CD4-positive, alpha-beta T cell (primary cell): ENCODE results near the gene LCN1. TPM values are rescaled to one million over a fixed set of nuclear protein-coding genes. Genes with fewer than 3 reads are reported as not detected.

Source experiments
- ATAC-seq: fragments of 200-7000 bp; cut with Tn5 transposase; one replicate; pipeline ENCODE4 v1.10.0; 2022; ENCODE audit warnings: mild to moderate bottlenecking; ENCODE audit not compliant: poor library complexity
- CTCF ChIA-PET: fragments of 350-600 bp; sonication (Branson Sonifier 250); formaldehyde crosslinking; loops from one replicate; lab custom pipeline; 2021; ENCODE audit warnings: antibody characterized with exemption, inconsistent platforms; lab: Charles Lee
- POLR2A ChIA-PET: fragments of 350-600 bp; sonication (Branson Sonifier 250); formaldehyde crosslinking; loops from one replicate; lab custom pipeline; 2021; ENCODE audit warnings: antibody characterized with exemption, inconsistent platforms; lab: Charles Lee
- DNase-seq, 14 experiments: peaks; one replicate each; pipeline ENCODE4 v3.0.0-alpha.2; 2013 to 2020; ENCODE audit warnings: mixed read lengths in 2 of 14
- H3K27ac ChIP-seq, 2 donors: one replicate each; pipeline versions ENCODE4 v1.5.1 to v1.7.0; 2013; ENCODE audit warnings: low read length in 2 of 2, low read depth in 1 of 2, mild to moderate bottlenecking in 1 of 2
- H3K27me3 ChIP-seq, 2 experiments: 1 replicate in 1 of 2; 2 replicates in 1 of 2; pipeline versions ENCODE4 v1.6.1 to v1.7.0; 2013; ENCODE audit warnings: low read length in 2 of 2, control low read depth in 1 of 2, mild to moderate bottlenecking in 1 of 2, moderate library complexity in 1 of 2; ENCODE audit not compliant: insufficient read depth in 2 of 2, control insufficient read depth in 1 of 2
- H3K36me3 ChIP-seq: one replicate; pipeline ENCODE4 v1.6.1; 2013; ENCODE audit warnings: low read length, control low read depth; ENCODE audit not compliant: insufficient read depth
- H3K4me1 ChIP-seq: one replicate; pipeline ENCODE4 v1.6.1; 2013; ENCODE audit warnings: low read length, control low read depth; ENCODE audit not compliant: insufficient read depth
- H3K4me3 ChIP-seq: one replicate; pipeline ENCODE4 v1.5.1; 2013; ENCODE audit warnings: mild to moderate bottlenecking, low read length, moderate library complexity
- H3K9me3 ChIP-seq, 2 experiments: 1 replicate in 1 of 2; 2 replicates in 1 of 2; pipeline versions ENCODE4 v1.6.1 to v1.7.0; 2013; ENCODE audit warnings: low read length in 2 of 2, mild to moderate bottlenecking in 2 of 2, control low read depth in 1 of 2, moderate library complexity in 1 of 2; ENCODE audit not compliant: control insufficient read depth in 1 of 2, insufficient read depth in 1 of 2
- H3K27ac Mint-ChIP-seq: one replicate; pipeline ENCODE4 v1.8.0; 2020; ENCODE audit warnings: mixed read lengths
- H3K27me3 Mint-ChIP-seq: one replicate; pipeline ENCODE4 v1.8.0; 2021; ENCODE audit warnings: mixed read lengths
- H3K36me3 Mint-ChIP-seq: one replicate; pipeline ENCODE4 v1.8.0; 2021; ENCODE audit warnings: low read depth, mixed read lengths
- H3K4me1 Mint-ChIP-seq: one replicate; pipeline ENCODE4 v1.8.0; 2021; ENCODE audit warnings: low read depth, mixed read lengths
- H3K4me3 Mint-ChIP-seq: one replicate; pipeline ENCODE4 v1.8.0; 2020; ENCODE audit warnings: mild to moderate bottlenecking, mixed read lengths
- H3K9me3 Mint-ChIP-seq: one replicate; pipeline ENCODE4 v1.8.0; 2020; ENCODE audit warnings: mixed read lengths
- intact Hi-C, 2 experiments: fragments of 100-400 bp; cut with DNase I in 1 of 2; cut with micrococcal nuclease in 1 of 2; formaldehyde crosslinking; loops; one replicate each; pipeline versions ENCODE4 v1.15.1 to v1.9.0; 2023 to 2025; cut with DNase I, micrococcal nuclease
- total RNA-seq, 174 experiments: library from RNA in 2 of 174; stranded (reverse) in 2 of 174; gene quantifications; one replicate each; pipeline ENCODE4 v1.2.3 and lab custom pipeline; 2021 to 2026
- TF ChIP-seq, protein P1 (sequence below): fragments of 200-600 bp; IDR thresholded peaks from one replicate; pipeline ENCODE4 v1.8.0; 2022; ENCODE audit warnings: antibody characterized with exemption, mild to moderate bottlenecking

Gene LCN1
- total RNA-seq, 2 experiments from 2014 or later: not detected

- no peak overlapping the region for H3K27ac Mint-ChIP-seq
- intact Hi-C loops: no loop called here
- Histone ChIP-seq H3K4me3 (no peak overlapping the region), H3K36me3 (no peaks in the 10 kb centered on the region), H3K4me1 (peaks cover 9% of the 10 kb centered on the region), H3K27ac (no peak overlapping the region), H3K27me3 (peaks cover 38 to 41% of the 10 kb centered on the region in 2 experiments), H3K9me3 (peaks cover 0 to 6% of the 10 kb centered on the region in 2 experiments)
- ChIA-PET CTCF (interaction anchor here (1.3 kb wide), 1 partner anchor 19 kb away, joined by 4 read pairs; no protein-coding TSS in a partner anchor), POLR2A (no interaction called here)
- H3K36me3 Mint-ChIP-seq: no peaks in the 10 kb centered on the region
- TF ChIP-seq, protein P1, sequence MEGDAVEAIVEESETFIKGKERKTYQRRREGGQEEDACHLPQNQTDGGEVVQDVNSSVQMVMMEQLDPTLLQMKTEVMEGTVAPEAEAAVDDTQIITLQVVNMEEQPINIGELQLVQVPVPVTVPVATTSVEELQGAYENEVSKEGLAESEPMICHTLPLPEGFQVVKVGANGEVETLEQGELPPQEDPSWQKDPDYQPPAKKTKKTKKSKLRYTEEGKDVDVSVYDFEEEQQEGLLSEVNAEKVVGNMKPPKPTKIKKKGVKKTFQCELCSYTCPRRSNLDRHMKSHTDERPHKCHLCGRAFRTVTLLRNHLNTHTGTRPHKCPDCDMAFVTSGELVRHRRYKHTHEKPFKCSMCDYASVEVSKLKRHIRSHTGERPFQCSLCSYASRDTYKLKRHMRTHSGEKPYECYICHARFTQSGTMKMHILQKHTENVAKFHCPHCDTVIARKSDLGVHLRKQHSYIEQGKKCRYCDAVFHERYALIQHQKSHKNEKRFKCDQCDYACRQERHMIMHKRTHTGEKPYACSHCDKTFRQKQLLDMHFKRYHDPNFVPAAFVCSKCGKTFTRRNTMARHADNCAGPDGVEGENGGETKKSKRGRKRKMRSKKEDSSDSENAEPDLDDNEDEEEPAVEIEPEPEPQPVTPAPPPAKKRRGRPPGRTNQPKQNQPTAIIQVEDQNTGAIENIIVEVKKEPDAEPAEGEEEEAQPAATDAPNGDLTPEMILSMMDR: no peak
- no peak overlapping the region for H3K4me3 Mint-ChIP-seq
- ATAC-seq: no peak
- peaks cover 26% of the 10 kb centered on the region for H3K27me3 Mint-ChIP-seq
- H3K9me3 Mint-ChIP-seq: no peaks in the 10 kb centered on the region
- peaks cover 6% of the 10 kb centered on the region for H3K4me1 Mint-ChIP-seq
- DNase-seq: no peak
Measured at GRCh38 chr9:135485385-135485784, 35.9 kb upstream of the LCN1 start.

DNA sequence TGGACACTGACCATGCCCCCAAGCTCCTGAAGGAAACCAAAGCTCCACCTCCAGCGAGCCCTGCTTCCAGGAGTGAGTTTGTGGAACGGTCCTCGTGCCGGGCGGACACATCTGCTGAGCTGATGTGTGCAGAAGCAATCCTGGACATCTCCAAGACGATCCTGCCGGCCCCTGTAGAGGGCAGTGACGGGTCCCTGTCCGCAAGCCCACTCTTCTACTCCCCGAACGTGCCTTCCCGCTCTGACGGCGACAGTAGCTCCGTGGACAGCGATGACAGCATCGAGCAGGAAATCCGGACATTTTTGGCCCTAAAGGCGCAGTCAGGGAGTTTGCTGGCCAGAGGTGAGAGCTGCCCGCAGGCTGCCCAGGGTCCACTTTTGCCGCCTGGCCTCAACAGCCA, 35.4 kb upstream of the LCN1 start:
- ChIA-PET CTCF (interaction anchor here (1.3 kb wide), 1 partner anchor 19 kb away, joined by 4 read pairs; no protein-coding TSS in a partner anchor), POLR2A (no interaction called here)
- H3K4me1 ChIP-seq: peaks cover 5% of the 10 kb centered on the region
- no peak overlapping the region for H3K4me3 Mint-ChIP-seq
- H3K27ac ChIP-seq: no peak overlapping the region
- H3K4me1 Mint-ChIP-seq: peaks cover 6% of the 10 kb centered on the region
- no peaks in the 10 kb centered on the region for H3K9me3 Mint-ChIP-seq
- no peak for DNase-seq
- H3K27me3 ChIP-seq: peaks cover 33 to 37% of the 10 kb centered on the region in 2 experiments
- no peak overlapping the region for H3K4me3 ChIP-seq
- H3K27me3 Mint-ChIP-seq: peaks cover 30% of the 10 kb centered on the region
- H3K9me3 ChIP-seq: peaks cover 0 to 6% of the 10 kb centered on the region in 2 experiments
- H3K36me3 Mint-ChIP-seq: no peaks in the 10 kb centered on the region
- TF ChIP-seq, protein P1: no peak
- ATAC-seq: no peak
- no peaks in the 10 kb centered on the region for H3K36me3 ChIP-seq
- H3K27ac Mint-ChIP-seq: no peak overlapping the region
- intact Hi-C loops: no loop called here

DNA sequence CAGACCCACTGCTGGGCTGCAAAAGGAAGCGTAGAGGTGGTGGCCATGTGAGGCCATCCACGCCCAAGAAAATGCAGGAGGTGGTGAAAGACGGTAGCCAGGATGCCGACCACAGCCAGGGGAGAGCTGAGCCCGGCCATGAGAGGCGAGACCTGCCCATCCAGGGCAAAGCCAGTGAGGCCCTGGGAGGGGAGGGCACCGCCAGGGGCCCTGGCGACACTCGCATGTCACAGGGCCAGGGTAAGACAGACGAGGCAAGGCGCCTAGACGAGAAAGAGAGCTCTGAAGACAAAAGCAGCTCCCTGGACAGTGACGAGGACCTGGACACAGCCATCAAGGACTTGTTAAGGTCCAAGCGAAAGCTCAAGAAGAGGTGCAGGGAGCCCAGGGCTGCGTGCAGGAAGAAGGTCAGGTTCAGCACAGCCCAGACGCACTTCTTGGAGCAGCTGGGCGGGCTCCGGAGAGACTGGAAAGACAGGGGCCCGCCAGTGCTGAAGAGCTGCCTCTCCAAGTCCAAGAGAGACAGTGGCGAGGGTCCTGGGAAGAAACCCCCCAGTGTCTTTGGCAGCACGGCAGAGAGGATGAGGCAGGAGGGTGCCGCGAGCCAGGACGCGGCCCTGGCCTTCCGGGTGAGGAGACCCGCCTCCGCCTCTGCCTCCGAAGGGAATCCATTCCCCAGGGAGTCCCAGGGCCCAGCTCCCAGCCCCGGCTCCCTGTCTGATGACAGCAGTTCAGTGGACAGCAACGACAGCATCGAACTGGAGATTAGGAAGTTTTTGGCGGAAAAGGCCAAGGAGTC, 34.8 kb upstream of the LCN1 start:
- Mint-ChIP-seq H3K27me3 (peaks cover 29% of the 10 kb centered on the region), H3K4me1 (peaks cover 6% of the 10 kb centered on the region), H3K36me3 (no peaks in the 10 kb centered on the region), H3K27ac (no peak overlapping the region), H3K4me3 (no peak overlapping the region), H3K9me3 (no peaks in the 10 kb centered on the region)
- Histone ChIP-seq H3K4me1 (no peaks in the 10 kb centered on the region), H3K4me3 (no peak overlapping the region), H3K36me3 (no peaks in the 10 kb centered on the region), H3K9me3 (no peaks in the 10 kb centered on the region), H3K27me3 (peaks cover 28 to 31% of the 10 kb centered on the region in 2 experiments), H3K27ac (no peak overlapping the region)
- ATAC-seq (no peak), DNase-seq (no peak)
- CTCF ChIA-PET: interaction anchor here (1.3 kb wide), 1 partner anchor 18 kb away, joined by 4 read pairs; no protein-coding TSS in a partner anchor
- intact Hi-C loops: no loop called here
- TF ChIP-seq, protein P1: no peak
- POLR2A ChIA-PET: no interaction called here
